ENCODE data around the gene WDR27.

GRCh38 chr6:169640983-169641382 lies 60.8 kb downstream of the WDR27 start:
- no peak for TF ChIP-seq CTCF (IDR thresholded peaks at IDR 0.05; ENCODE audit: borderline replicate concordance, extremely low read depth, low read length, poor library complexity, severe bottlenecking)
- TF ChIP-seq EZH2 (IDR thresholded peaks at IDR 0.05; ENCODE audit: borderline replicate concordance, low read depth, low read length, severe bottlenecking): no peak

Data from DND-41 (cell line).